Endothelial cell of umbilical vein (primary cell): ENCODE measurements around the gene DNAJB12.

Experiments used
- POLR2A ChIP-seq: IDR thresholded peaks from 2 replicates; pipeline ENCODE4 v1.6.1; 2012; ENCODE audit warnings: low read depth, mild to moderate bottlenecking, control low read depth, low read length
- POLR2AphosphoS5 ChIP-seq: IDR thresholded peaks from 2 replicates; pipeline ENCODE4 v1.6.1; 2012; ENCODE audit warnings: low read depth, mild to moderate bottlenecking, control low read depth, low read length, moderate library complexity; ENCODE audit not compliant: insufficient read depth
- TF ChIP-seq, protein P1 (sequence below): IDR thresholded peaks from 2 replicates; pipeline ENCODE4 v1.6.1; 2011; ENCODE audit not compliant: insufficient read depth, insufficient read length
- TF ChIP-seq, protein P2 (sequence below), 2 donors: IDR thresholded peaks; 1 replicate in 1 of 2; 2 replicates in 1 of 2; pipeline ENCODE4 v1.5.1; 2011; ENCODE audit warnings: low read length in 2 of 2, mild to moderate bottlenecking in 2 of 2, moderate library complexity in 2 of 2, control low read depth in 1 of 2, inconsistent platforms in 1 of 2, low read depth in 1 of 2; ENCODE audit not compliant: insufficient read depth in 1 of 2; ENCODE audit errors: extremely low read depth in 1 of 2

DNA sequence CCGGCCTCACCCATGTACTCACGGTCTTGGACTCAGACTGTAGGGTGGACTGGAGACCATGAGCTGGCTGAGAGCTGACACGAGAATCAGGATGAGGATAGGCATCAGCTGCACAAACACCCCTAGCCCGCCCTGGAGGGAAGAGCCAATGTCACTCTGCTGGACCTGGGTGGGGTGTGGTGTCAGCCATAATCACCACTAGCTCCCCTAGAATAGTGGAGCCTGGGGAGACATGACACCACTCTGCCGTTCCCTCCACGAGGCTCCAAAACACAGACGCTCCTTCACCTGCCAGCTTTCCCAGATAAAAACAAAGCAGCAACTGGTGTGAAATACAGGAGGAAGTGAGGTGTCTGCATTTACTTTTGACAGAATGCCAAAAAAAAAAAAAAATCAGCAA lies 16.5 kb downstream of the DNAJB12 start:
- TF ChIP-seq POLR2A (no peak), POLR2AphosphoS5 (no peak)
- TF ChIP-seq, protein P1, sequence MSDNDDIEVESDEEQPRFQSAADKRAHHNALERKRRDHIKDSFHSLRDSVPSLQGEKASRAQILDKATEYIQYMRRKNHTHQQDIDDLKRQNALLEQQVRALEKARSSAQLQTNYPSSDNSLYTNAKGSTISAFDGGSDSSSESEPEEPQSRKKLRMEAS = no peak
- TF ChIP-seq, protein P2, sequence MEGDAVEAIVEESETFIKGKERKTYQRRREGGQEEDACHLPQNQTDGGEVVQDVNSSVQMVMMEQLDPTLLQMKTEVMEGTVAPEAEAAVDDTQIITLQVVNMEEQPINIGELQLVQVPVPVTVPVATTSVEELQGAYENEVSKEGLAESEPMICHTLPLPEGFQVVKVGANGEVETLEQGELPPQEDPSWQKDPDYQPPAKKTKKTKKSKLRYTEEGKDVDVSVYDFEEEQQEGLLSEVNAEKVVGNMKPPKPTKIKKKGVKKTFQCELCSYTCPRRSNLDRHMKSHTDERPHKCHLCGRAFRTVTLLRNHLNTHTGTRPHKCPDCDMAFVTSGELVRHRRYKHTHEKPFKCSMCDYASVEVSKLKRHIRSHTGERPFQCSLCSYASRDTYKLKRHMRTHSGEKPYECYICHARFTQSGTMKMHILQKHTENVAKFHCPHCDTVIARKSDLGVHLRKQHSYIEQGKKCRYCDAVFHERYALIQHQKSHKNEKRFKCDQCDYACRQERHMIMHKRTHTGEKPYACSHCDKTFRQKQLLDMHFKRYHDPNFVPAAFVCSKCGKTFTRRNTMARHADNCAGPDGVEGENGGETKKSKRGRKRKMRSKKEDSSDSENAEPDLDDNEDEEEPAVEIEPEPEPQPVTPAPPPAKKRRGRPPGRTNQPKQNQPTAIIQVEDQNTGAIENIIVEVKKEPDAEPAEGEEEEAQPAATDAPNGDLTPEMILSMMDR (IDR thresholded peaks at IDR 0.05; ENCODE audit: extremely low read depth in 1 of 2, insufficient read depth in 1 of 2, low read depth in 1 of 2, low read length in 2 of 2) = no peak
